ENCODE measurements around the gene CHST6. TPM values are rescaled to one million over a fixed set of nuclear protein-coding genes. Genes with fewer than 3 reads are reported as not detected.
A peak's percentile ranks its signal among the peaks of the same experiment; 100 is the strongest.
"Not testable (repeated sequence)": the region's sequence is repeated elsewhere in the genome, so short reads cannot be mapped to it uniquely, and the experiment has no call there.

The CHST6 gene
- total RNA-seq, 1 donor from 2014 or later: 0.94 TPM

DNA sequence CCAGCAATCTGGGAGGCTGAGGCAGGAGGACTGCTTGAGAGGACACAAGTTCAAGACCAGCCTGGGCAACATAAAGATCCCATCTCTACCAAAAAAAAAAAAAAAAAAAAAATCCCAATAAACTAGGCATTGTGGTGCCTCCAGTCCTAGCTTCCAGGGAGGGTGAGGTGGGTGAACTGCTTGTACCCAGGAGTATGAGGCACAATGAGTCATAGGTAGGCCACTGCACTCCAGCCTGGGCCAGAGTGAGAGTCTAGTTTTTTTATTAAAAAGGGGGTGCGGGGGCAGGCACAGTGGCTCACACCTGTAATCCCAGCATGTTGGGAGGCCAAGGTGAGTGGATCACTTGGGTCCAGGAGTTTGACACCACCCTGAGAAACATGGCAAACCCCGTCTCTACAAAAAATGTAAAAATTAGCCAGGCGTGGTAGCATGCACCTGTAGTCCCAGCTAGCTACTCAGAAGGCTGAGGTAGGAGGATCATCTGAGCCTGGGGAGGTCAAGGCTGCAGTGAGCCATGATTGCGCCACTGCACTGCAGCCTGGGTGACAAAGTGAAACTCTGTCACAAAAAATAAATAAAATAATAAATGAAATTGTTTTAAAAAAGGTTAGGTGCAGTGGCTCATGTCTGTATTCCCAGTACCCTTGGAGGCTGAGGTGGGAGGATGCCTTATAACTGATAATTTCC, 7.8 kb upstream of the CHST6 start:
- DNase-seq: no peak

DNA sequence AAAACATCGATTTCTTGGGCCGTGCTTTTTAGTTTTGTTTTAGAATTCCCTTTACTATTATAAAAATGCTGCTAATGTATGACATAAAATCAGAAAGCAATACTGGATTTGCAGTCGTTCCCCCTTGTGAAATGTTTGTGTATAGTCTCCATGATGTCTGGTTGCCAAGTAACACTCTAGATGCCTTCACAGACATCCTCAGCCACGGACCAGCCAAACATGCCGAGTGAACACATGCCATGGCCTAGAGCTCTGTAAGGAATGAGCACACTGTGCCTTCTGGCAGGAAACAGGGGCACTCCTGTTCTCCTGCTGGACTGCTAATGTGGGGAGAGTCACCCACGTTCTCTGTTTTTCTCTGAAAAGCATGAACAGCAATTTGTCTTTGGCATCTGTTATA, 6.6 kb upstream of the CHST6 start:
- not testable (repeated sequence) for DNase-seq

DNA sequence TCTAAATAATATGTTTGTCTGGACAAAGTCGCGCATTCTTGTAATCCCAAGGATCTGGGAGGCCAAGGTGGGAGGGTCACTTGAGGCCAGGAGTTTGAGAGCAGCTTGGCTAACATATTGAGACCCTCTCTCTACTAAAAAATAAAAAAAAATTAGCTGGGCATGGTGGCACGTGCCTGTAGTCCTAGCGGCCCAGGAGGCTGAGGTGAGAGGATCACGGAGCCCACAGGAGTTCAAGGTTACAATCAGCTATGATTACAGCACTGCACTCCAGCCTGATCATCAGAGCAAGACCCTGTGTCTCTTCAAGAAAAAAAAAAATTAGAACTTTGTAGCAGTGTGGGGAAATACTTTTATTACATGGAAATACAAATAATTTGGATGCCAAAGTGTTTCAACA, 6.1 kb upstream of the CHST6 start:
- no peak for DNase-seq

DNA sequence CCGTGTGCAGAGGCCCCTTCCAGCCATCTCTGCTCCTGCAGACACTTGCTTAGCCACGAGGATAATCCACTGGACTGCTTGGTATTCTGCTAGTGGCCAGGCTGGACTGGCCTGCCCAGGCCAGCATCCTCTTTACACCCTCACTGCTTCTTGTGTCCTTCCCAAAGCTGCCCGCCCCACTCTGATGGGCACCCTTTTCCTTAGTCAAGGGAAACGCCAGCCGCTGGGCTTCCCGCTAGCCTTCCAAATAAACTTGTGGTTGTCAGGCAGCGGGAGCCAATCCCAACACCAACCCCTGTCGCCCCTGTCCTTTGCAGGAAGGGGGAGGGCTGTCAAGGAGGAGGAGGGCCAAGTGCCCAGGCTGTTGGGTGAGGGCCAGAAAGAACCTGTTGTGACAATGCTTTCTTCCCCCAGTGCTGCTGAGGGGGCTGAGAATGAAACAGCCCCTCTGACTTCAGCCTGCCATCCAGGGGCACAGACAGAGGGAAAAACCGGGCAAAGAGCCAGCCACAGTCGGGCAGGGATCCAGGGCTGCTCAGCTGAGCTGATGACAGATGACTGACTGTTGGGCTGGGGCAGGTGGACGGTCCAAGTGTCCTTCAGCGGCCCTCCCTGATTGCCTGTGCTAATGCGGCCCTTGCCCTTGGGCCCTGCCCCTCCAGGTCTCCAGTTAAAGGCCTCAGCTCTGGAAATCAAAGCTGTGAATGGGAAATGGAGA, 3.5 kb upstream of the CHST6 start:
- peak; percentile 17 for DNase-seq

DNA sequence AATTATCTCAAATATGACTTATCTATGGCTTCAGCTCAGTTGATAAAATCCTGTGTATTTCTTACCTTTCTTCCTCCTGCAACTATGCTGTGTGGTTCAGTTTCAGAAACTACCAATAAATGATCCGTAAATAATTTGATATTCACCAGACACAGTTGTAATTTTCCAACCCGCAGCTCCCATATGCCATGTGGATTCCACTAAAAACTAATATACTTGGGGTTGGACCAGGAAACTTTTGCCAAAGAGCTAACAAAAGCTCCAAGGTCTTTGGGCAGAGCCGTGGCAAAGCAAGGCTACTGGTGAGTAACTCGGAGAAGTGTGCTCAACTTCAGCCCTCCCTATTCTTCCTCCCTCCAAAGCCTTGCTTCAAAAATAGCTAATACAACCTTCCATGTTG, 2.3 kb upstream of the CHST6 start:
- no peak for DNase-seq

DNA sequence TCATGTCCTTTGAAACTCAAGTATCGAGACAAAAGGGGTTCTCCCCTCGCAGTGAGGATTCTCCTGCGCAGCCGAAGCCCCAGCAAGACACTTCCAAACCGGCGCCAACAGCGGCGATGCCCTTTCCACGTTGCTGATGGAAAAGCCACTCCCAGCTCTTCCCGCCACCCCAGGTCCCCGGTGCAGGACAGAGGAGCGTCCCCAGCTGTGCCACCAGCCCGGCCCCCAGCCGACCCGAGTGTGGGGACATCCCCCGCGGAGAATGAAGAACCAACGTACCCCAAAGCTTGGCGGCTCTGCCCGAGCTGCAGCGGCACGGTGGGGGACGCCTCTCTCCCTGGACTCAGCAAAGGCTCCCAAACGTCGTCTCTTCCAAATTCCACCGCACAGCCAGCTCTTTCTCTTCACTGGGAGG, 573 bp downstream of the CHST6 start:
- DNase-seq: no peak

DNA sequence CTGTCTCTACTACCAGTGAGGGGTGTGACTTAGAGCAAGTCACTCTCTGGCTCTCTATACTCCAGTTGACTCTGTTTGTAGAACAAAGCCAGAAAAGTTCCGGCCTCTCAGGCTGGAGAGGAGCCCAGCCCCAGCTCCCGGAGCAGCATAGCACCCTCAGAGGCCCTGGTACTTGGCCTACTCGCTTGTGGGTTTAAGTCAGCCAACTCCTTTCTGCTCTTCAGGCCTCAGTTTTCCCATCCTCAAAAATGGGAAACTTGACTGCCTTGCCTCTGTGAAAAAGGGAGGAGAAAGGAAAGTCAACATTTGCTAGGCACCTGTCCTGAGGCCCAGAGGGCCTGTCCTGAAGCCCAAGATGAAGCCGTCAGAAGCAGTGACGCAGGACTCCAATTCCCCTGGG, 1.1 kb downstream of the CHST6 start:
- no peak for DNase-seq

DNA sequence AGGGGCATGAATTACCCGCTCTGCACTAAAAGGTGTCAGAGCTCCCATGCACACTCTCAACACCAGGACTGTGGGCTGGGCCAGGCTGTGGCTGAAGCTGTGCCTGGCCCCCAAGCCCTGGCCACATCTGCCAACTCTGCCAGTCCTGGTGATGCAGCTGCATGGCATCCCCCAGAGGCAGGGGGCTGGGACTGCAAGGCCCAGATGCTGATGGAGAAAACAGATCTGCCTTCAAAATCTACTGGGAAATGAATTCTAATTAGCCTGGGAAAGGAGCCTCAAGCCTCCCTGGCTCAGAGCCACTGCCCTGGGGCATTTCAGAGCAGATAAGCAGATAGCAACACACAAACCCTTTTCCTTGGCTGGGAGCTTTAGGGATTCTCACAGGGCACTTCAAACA, 3.4 kb downstream of the CHST6 start:
- peak; percentile 57 for DNase-seq

DNA sequence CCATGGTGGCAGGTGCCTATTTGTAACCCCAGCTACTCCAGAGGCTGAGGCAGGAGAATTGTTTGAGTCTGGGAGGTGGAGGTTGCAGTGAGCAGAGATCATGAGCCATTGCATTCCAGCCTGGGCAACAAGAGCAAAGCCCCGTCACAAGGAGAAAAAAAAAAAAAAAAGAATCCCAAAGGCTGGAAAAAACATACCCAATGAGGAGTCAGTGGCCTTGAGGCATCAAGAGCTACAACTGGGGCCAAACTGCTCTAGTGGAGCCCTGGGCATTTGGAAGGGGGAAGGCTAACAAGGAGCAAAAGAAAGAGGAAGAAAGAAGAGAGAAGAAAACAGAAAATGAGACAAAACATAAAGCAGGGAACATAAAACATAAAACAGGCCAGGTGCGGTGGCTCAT, 6.9 kb downstream of the CHST6 start:
- DNase-seq: no peak

DNA sequence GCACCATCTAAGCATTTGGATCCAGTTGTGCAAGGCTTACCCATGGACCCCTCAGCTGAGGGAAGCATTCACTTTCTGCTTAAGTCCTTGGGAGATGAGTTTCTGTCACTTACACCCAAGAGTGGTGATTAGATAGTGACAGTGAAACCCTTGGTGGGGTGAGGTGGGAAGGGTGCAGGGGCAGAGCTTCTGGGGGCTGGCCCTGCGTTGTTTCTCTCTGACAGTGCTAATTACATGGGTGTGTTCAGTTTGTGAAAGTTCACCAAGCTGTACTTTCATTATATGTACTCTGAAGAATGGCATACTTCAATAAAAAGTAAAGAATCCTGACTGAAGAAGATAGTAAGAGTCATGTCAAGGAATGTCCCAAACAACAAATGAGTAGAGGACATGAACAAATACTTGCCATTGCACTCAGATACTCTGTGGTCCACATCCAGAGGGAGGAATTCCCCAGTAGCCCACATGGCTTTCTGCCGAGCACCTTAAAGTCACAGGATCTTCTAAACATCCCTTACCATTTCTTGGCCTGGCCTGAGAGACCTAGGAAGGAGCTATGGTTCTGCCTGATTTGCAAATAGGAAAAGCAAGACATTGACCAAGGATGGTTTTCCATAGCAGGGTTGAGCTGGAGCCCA, 8.4 kb downstream of the CHST6 start:
- no peak for DNase-seq

DNA sequence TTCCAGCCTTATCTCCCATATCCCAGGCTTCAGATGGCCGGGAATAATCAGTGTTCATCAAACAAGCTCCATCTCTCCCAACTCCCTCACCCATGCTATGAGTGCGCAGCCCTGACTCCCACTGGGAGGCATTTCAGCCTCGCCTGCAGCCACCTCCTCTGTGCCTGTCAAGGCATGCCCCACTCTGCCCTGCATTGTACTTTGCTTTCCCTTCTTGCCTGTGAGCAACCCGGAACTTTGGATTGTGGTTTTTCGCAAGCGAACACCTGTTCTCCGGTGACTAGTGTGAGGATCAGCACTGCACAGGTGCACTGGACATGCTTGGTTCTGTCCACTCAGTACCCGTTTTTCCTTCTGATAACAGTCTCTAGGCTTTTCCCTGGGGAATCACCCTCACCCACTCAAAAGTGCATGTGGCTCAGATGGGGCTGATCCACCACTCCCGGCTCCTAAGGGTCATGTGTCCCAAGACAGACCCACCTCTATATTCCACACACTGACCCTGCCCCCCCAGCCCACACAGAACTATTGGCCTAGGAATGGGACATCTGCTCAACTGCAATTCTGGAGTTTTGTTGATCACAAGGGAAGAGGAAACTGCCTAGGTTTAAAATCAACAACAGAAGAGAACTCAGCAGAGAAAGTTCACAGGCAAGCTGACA, 9.1 kb downstream of the CHST6 start:
- DNase-seq: no peak

DNA sequence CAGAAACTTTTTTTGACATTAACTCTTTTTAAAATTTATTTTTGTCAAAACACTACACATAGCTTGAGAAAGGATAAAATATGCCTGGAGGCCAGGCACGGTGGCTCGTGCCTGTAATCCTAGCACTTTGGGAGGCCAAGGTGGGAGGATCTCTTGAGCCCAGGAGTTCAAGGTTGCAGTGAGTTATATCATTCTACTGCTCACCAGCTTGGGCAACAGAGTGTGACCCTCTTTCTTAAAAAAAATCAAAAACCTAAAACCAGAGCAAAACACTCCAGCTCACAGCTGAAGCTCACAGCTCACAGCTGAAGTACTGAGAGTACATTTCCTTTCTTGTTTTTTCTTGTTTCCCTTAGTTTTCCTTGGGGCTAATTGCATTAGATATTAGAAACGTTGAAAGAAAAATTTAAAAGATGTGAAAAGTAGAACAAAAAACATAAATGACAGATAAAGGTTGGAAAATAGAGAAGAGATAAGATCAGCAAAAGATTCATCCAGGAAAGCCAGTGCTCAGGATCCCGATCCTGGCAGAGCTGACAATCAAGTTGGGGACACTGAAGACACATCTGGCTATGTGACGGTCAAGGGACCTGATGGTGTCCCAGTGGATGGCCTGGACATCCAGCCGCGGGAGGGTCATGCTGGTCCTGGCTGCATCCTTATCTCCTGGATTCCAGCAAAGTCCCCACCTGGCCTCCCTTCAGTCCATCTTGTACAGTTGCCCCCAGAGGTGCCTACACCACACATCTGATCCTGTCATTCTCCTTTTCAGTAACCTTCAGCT, 9.8 kb downstream of the CHST6 start:
- DNase-seq: no peak

DNA sequence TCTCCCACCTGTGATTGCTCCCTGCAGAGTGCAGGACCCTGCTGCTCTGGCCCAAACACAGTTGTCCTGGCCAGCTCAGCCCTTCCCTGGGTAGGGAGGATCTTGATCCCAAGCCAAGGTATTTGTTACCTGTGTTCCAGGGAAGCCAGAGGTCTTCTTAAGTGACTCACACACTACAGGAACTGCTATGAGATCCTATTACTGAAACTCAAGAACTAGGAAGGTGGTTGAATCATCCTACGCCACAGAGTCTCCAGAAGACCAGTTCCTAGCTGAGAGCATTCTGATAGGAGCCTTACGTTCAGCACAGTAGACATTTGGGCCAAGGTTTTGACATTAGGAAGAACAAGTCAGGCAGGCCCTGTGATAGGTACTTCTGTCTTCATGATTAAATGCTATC, 12.0 kb downstream of the CHST6 start:
- no peak for DNase-seq

DNA sequence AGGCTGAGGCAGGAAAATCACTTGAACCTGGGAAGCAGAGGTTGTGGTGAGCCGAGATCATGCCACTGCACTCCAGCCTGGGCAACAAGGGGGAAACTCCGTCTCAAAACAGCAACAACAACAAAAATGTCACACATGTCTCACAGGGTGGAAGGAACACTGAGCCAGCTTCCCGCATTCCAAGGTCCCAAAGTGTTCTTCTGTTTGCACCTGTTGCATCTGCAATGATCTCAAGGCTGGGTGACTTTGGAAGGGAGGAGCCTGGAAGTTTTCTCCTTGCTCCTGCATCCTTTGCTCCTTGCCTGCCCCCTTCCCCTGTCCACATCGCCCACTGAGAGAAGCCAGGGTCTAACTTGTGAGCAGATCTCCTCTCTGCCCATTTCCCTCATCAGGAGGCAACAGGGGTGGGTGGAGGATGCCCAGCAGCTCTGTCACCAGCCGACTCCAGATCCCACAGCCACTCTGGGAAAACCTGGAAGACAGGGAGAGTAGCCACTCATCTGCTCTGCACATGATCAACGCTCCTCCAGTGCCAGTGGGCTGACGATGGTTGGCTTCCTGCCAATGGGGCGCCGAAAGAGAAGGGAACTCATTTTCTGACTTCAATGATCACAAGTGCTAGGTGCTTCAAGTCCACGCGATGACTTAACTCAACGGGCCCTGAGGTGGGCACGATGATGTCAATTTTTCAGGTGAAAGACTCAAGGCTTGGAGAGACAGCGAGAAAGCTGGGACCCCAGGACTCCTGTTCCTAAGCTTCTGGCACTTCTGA, 12.6 kb downstream of the CHST6 start:
- no peak for DNase-seq

DNA sequence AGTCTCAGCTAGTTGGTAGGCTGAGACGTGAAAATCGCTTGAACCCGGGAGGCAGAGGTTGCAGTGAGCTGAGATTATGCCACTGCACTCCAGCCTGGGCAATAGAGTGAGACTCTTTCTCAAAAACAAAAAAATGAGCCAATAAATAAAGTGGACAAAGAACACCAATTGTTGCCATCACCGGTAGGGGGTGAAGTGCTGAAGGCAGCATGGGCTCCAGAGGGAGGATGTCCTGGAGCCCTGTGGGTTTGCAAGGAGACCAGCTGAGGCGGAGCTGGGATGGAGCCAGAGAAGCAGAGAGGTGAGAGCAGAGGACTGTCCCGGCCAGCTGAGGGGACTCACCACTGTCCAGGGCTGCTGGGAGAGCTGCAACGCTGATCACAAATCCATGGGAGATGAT, 13.8 kb downstream of the CHST6 start:
- no peak for DNase-seq

DNA sequence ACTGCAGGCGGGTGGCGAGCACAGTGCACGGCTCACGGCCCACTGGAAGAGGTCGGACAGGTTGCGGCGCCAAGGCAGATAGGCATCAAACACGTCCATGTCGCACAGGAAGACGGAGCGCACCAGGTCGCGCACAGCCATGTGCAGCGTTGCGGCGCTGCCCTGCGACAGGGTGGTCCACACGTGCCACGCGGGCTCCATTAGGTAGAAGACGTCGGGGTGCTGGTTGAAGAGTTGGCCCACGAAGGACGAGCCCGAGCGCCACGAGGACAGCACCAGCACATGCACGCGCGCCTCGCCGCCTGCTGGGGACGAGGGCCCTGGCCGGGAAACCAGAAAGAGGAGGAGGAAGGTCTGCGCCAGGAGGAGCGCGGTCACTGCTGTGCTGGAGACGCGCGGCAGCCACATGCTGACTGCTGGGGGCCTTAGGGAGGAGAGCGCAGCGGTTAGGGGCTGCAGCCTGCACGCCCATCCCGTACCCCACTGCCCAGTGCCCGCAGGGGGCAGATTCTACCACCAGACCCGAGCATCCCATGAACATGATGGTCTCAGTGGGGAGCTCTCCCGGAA, 15.7 kb downstream of the CHST6 start:
- no peak for DNase-seq

DNA sequence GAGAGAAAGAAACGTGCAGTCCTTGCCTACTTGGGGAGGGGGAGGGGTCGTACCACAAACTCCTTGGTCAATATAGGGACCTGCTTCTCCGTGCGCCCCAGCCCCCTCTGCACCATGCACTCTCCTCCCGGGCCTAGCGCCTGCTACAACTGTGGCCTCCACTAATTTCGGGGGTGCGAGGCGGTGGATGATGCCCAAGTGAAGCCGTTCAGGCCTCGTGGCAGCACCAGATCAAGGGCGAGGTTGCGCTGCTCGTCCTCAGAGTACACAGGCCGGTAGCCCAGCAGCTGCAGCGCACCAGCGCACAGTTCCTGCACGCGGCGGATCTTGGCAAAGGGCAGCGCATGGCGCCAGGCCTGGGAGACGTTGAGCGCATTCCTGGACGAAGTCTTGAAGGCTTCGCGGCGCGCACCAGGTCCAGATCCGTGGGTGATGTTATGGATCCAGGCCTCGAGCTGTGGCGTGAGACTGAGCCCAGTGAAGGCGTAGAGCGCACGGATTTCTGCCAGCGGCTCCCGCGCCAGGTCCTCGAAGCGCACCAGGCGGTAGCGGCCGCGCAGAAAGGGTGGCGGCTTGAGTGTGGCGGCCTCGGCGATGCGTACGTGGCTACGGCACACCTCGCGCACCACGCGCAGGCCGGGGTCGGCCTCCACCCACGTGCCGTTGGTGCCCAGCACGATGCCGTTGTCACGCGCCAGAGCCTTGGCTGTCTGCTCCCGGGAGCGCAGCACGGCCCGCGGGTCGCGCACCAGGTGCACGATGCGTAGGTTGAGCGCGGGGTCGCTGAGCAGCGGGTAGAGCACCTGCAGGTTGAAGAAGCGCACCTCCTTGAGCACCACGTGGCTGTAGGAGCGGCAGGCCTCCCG, 16.5 kb downstream of the CHST6 start:
- DNase-seq: no peak

DNA sequence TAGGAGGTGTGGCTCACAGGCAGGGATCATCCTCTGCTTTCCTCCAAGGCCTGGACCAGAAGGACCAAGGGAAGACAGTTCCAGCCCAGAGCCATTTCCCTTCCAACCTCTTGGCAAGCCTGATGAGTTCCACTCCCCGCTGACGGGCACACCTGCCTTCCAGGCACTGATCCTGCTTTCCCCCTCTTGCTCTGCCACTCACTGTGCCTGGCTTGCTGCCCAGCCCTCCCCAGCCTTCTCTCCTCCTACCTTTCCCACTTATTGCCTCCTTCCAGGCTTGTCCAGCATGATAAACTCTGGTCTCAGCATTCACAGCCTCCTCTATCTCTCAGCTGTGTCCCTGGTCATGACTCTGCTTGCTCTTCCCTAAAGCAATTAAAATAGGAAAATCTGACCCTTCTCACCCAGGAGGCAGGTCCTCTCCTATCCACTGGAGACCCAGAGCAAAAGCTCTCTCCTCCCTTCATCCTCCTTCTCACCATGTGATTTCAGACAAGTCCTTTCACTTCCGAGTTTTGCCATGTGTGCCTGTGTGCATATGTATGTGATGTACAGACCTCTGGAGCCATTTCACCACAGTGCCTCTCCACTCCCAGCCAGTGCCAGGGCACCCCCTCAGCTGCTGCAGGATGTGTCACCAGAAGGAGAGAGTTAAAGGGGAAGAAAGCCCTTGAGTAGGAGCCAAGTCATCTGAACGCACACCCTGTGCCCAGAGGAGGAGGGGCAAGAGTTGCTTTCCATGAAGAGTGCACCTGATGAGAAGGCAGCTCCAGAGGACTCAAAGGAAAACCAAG, 17.4 kb downstream of the CHST6 start:
- no peak for DNase-seq

DNA sequence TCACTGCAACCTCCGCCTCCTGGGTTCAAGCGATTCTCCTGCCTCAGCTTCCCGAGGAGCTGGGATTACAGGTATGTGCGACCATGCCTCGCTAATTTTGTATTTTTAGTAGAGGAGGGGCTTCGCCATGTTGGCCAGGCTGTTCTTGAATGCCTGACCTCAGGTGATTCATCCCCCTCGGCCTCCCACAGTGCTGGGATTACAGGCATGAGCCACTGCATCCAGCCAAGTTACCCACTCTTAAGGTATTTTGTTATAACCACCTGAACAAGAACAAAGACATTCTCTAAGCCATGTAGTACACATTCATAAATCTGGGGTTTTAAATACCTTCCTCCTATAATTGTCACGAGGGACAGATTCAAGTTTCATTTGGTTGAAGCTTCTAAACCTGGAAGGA, 18.4 kb downstream of the CHST6 start:
- DNase-seq: no peak

Data from occipital lobe (tissue), 2 donors.